Renal cortex interstitium (tissue), 15 donors: ENCODE data around the gene CCDC138. TPM values are rescaled to one million over a fixed set of nuclear protein-coding genes. Genes with fewer than 3 reads are reported as not detected.
"Not testable (repeated sequence)": the region's sequence is repeated elsewhere in the genome, so short reads cannot be mapped to it uniquely, and the experiment has no call there.

Experiments used
- DNase-seq, 11 donors: peaks; one replicate each; pipeline ENCODE4 v3.0.0-alpha.2; 2013; ENCODE audit warnings: low read depth in 9 of 11, low spot score in 4 of 11; ENCODE audit errors: extremely low read depth in 1 of 11
- long read RNA-seq, 16 experiments: transcript quantifications; one replicate each; lab custom pipeline, GENCODE V29; 2026
- polyA plus RNA-seq, 3 donors: library from polyadenylated mRNA; unstranded; fragments of 120-200 nt; gene quantifications; one replicate each; pipeline ENCODE4 v1.2.1, GENCODE V29; 2013; ENCODE audit not compliant: insufficient read length in 3 of 3

CCDC138 gene
- 10 to 100 TPM; 15.2 to 20.0 (median 15.5) TPM for polyA plus RNA-seq
- long read RNA-seq, donor 1, partial matches to known transcripts, result 0 of 1 reads
- long read RNA-seq, donor 1, other reads (novel, unspliced or antisense), result 0 of 1 reads
- long read RNA-seq, donor 2, result 0 reads
- long read RNA-seq, donor 3, partial matches to known transcripts, result 0 of 2 reads
- long read RNA-seq, donor 3, other reads (novel, unspliced or antisense), result 0 of 2 reads
- long read RNA-seq, donor 4, result 0 reads
- long read RNA-seq, donor 5, result 0 reads
- long read RNA-seq, donor 6, partial matches to known transcripts, result 0 of 3 reads
- long read RNA-seq, donor 6, other reads (novel, unspliced or antisense), result 0 of 3 reads
- long read RNA-seq, donor 7, partial matches to known transcripts, result 0 of 5 reads
- long read RNA-seq, donor 7, other reads (novel, unspliced or antisense), result 0 of 5 reads
- long read RNA-seq, donor 8, transcript CCDC138-208 (1 exons, 3,285 nt), result major isoform, 5 of 5 reads
- long read RNA-seq, donor 8, partial matches to known transcripts, result 0 of 5 reads
- long read RNA-seq, donor 8, other reads (novel, unspliced or antisense), result 0 of 5 reads
- long read RNA-seq, donor 9, partial matches to known transcripts, result 0 of 2 reads
- long read RNA-seq, donor 9, other reads (novel, unspliced or antisense), result 0 of 2 reads
- long read RNA-seq, donor 10, partial matches to known transcripts, result 0 of 1 reads
- long read RNA-seq, donor 10, other reads (novel, unspliced or antisense), result 0 of 1 reads
- long read RNA-seq, donor 11, partial matches to known transcripts, result 0 of 1 reads
- long read RNA-seq, donor 11, other reads (novel, unspliced or antisense), result 0 of 1 reads
- long read RNA-seq, donor 12, partial matches to known transcripts, result 0 of 1 reads
- long read RNA-seq, donor 12, other reads (novel, unspliced or antisense), result 0 of 1 reads
- long read RNA-seq, donor 13, partial matches to known transcripts, result 0 of 2 reads
- long read RNA-seq, donor 13, other reads (novel, unspliced or antisense), result 0 of 2 reads
- long read RNA-seq, donor 14, partial matches to known transcripts, result 0 of 1 reads
- long read RNA-seq, donor 14, other reads (novel, unspliced or antisense), result 0 of 1 reads
- long read RNA-seq, donor 15, partial matches to known transcripts, result 0 of 1 reads
- long read RNA-seq, donor 15, other reads (novel, unspliced or antisense), result 0 of 1 reads
- long read RNA-seq, donor 16, partial matches to known transcripts, result 0 of 1 reads
- long read RNA-seq, donor 16, other reads (novel, unspliced or antisense), result 0 of 1 reads

GRCh38 chr2:108786354-108787215 lies at the start of gene CCDC138:
TSS of gene CCDC138 (plus strand) at chr2:108786771. CDS start at chr2:108786823, 52 bp downstream.
- peak; percentile 65 to 87 (median 83) for DNase-seq

GRCh38 chr2:108757973-108758372 lies 28.6 kb upstream of the CCDC138 start:
- DNase-seq, result not testable (repeated sequence)

GRCh38 chr2:108762618-108763017 lies 24.0 kb upstream of the CCDC138 start:
- DNase-seq, result not testable (repeated sequence)

- not testable (repeated sequence) for DNase-seq
Measured at GRCh38 chr2:108766671-108767070, 19.9 kb upstream of the CCDC138 start.

- not testable (repeated sequence) for DNase-seq
Measured at GRCh38 chr2:108767859-108768258, 18.7 kb upstream of the CCDC138 start.

- no peak for DNase-seq
Measured at GRCh38 chr2:108776475-108776874, 10.1 kb upstream of the CCDC138 start.

- no peak for DNase-seq
Measured at GRCh38 chr2:108778857-108779256, 7.7 kb upstream of the CCDC138 start.

GRCh38 chr2:108786008-108786353 lies 590 bp upstream of the CCDC138 start:
- DNase-seq, result no peak

GRCh38 chr2:108787216-108787541 lies 608 bp downstream of the CCDC138 start:
- peak in 2 of 11 donors; percentile 1 to 12 for DNase-seq

GRCh38 chr2:108803045-108803736 lies 16.6 kb downstream of the CCDC138 start:
- DNase-seq, result no peak

- no peak for DNase-seq
Measured at GRCh38 chr2:108805032-108805431, 18.5 kb downstream of the CCDC138 start.

- no peak for DNase-seq
Measured at GRCh38 chr2:108805782-108806181, 19.2 kb downstream of the CCDC138 start.

- DNase-seq, result no peak
Measured at GRCh38 chr2:108806371-108807113, 20.0 kb downstream of the CCDC138 start.

- no peak for DNase-seq
Measured at GRCh38 chr2:108809936-108810335, 23.4 kb downstream of the CCDC138 start.

GRCh38 chr2:108810993-108811957 lies 24.7 kb downstream of the CCDC138 start:
- no peak for DNase-seq

- DNase-seq, result no peak
Measured at GRCh38 chr2:108813732-108814131, 27.2 kb downstream of the CCDC138 start.
